Stimulated activated CD4-positive, alpha-beta T cell treated with anti-CD3 and anti-CD28 coated beads, TNF-alpha, amount 100 ng/mL, for 48 hours (primary cell): ENCODE results near the gene TAGLN2.
"Not testable (repeated sequence)": the region's sequence is repeated elsewhere in the genome, so short reads cannot be mapped to it uniquely, and the experiment has no call there.

Experiments
- DNase-seq, 3 donors: peaks; one replicate each; pipeline ENCODE4 v3.0.0-alpha.2; 2020; ENCODE audit warnings: low read depth in 3 of 3

The TAGLN2 gene

DNA sequence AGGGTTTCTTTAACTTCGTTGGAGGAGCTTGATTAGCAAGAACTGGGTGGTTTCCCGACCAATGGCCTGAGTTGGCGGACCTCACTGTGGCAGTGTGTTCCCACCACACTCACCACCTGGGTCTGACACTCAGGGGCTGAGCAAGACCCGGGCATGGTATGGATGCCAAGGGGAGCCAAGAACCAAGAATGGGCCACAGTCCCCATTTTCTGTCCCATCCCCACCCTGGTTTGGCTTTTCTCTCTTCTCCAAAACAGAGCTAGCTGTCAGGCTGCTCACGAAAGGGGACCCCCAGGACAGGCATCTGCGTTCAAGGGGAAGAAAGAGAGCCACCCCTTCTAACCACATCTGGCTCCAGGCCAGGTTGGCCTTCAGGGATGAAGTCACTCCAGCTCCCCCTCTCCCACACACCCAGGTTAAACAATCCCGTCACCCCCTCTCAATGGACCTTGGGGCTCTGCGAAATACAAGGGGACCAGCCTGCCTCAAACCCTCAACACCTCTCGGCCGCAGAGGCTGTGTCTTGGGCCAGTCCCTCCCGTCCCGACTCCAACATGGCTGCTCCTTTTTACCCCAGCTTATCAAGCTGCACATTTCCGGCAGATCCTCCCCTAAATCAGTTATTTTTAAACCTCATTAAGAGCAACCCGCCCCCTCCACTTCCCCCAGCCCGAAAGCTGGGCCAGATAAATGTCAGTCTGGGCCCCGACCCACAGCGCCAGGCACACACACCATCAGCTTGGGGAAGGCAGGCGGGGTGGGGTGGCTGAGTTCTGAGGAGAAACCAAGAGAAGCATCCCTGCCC lies 3.4 kb downstream of the TAGLN2 start:
- no peak for DNase-seq

DNA sequence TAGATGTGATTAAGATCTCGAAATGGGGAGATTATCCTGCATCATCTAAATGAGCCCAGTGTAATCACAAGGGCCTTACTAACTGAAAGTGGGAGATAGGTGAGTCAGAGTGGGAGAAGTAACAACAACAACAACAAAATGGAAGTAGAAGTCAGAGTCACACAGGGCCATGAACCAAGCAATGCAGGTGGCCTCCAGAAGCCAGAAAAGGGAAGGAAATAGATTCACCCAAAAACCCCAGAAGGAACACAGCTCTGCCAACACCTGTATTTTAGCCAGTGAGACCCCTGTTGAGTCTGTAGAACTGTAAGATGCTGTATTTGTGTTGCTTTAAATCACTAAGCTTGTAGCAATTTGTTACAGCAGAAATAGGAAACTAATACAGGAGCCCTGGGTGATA lies 4.1 kb downstream of the TAGLN2 start:
- no peak for DNase-seq

DNA sequence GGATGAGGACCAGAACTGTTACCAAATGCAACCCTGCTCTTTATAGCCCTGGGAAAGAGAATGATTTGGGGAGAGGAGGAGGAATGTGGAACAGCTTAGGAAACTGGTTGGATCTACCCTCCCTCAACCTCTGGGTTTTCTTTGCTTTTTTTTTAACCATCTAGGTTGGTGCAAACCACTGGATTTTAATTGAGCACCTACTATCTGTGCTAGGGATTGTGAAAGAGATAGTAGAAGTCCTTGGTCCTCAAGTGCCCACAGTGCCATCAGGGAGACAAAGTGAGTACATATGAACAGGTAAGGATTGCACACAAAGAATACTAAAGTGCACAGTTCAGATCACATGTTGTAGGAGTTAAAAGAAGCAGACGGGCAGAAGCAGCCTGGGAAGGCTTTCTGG lies 4.7 kb downstream of the TAGLN2 start:
- DNase-seq = no peak

DNA sequence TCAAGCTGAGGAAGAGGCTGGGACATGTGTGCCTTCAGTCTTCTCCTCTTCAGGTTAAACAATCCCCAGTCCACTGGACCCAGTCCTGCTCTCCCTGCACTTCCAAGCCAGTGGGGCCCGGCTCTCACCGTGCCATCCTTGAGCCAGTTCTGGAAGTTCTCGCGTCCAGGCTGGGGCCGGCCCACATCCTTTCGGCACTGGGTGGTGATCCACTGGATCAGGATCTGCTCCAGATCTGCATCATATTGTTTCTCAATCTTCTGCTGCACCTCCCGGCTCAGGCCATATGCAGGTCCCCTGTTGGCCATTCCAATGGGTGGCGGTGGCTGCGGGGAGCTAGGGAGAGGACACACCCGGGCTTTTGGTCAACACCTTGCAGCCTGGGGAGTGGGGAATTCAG lies 5.1 kb downstream of the TAGLN2 start:
- no peak for DNase-seq

DNA sequence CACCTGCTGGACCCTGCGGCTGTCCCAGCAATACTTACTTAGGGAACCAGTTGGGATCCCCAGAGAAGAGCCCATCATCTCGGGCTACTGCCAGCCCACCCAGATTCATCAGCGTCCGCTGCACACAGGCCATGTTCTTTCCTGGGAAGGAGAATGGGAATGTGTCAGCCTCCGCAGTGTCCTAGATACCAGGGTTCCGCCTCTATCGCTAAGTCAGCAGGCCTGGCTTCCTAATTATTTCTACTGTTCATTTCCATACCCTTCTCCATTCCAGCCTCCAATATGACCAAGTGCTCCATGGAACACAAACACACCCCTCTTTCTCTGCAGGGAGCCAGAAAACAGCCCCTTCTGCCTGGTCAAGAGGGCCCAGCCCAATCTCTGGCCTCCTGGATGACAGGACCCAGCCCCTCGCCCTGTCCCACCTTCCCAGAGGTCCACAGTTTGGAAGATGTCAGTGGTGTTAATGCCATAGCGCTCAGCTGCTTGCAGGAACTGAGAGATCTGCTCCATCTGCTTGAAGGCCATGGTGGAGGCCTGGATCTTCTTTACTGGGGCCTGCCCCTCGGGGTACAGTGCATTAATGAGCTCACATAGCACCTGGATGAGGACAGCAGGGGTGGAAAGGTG lies 6.0 kb downstream of the TAGLN2 start:
- no peak for DNase-seq

DNA sequence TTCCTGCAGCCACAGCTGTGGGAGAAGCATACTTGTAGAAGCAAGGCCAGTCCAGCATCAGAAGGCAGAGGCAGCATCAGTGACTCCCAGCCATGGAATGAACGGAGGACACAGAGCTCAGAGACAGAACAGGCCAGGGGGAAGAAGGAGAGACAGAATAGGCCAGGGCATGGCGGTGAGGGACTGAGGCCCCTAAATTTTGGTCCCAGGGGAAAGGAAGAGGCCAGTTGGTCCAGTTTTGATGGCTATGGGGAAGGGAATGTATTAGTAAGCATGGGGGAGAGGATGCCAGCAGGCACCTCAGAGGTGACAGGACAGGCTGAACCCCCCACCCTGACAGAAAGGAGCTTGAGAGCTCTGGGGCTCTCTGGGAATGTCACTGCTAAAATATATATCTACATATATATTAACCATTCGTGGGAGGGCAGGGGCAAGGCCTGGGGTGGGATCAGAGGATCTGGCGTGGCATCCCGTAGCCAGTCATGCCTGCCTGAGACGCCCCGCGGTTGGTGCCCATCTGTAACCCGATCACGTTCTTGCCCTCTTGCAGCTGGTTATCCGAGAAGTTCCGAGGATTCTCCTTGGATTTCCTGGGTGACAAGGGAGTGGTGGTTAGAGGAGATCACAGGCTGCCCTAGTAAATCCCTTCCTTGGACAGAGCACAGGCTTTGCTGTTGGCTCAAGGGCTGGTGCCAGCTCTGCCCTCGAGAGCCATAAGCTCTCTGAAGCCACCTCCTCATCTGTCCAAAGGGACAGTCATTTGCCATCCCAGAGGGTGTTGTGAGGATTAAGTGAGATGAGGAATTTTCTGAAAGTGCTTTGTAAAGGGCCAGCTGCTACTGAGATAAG lies 6.7 kb downstream of the TAGLN2 start:
- no peak for DNase-seq

DNA sequence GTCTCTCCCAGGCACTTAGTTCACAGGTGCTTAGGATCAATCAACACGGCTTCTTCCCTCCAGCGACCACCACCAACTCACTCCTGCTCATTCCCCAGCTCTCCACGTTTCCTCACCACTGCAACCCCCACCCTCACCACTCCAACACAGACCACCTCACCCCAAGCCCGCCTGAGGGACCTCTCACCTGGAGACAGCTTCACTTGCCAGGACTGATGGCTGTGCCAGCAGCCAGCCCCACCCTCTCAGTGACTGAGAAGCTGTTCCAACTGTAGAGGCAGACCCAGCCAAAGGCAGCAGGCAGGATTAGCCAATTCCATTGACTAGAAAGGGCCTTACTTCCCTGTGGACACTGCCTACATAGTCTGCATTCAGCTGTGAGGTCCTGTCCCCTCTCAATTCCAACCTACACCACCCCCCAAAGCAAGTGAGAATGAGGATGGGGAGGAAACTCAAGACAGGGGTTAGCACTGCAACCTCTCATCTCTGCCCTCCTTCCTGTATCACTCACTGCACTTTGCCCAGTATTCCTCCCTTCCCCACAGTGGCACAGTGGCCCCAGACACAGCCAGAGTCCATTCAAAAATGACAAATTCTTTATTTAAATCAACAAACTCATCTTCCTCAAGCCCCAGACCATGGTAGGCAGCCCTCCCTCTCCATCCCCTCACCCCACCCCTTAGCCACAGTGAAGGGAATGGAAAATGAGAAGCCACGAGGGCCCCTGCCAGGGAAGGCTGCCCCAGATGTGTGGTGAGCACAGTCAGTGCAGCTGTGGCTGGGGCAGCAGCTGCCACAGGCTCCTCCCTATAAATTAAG lies 7.6 kb downstream of the TAGLN2 start:
- DNase-seq = no peak

DNA sequence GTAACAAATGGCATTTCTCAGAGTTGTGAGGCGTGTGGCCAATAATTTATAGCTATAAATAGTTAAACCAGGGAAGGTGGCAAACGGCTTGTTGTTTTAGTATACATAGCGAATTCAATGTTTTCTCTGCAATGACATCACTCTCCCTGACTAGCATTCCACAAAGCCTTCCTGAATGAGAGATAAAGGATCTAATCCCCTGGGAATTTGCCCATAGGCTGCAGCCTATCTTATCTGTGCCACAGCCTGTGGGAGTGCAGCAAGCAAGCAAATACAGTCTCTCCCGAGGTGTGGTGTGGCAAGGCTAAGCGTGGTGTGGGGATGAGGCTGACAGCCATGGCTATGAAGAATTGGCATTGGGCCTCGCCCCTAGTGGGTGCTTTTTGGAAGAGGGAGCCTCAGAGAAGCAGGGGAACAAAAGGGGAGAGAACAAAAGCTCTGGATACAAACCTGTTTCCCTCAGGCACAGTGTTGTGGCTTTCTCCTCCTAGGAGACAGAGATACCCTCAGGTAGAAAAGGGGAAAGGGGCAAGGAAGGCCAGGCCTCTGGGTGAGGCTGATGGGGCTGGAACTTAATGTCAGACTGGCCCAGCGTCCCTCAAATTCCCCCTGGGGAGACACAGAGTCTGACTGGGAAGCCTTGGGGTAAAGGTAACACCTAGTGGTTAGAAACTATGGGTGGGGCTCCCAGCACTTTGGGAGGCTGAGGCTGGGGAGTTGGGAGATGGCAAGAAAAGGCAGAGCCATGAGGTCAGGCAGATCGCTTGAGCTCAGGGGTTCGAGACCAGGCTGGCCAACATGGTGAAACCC lies 8.9 kb downstream of the TAGLN2 start:
- no peak for DNase-seq

DNA sequence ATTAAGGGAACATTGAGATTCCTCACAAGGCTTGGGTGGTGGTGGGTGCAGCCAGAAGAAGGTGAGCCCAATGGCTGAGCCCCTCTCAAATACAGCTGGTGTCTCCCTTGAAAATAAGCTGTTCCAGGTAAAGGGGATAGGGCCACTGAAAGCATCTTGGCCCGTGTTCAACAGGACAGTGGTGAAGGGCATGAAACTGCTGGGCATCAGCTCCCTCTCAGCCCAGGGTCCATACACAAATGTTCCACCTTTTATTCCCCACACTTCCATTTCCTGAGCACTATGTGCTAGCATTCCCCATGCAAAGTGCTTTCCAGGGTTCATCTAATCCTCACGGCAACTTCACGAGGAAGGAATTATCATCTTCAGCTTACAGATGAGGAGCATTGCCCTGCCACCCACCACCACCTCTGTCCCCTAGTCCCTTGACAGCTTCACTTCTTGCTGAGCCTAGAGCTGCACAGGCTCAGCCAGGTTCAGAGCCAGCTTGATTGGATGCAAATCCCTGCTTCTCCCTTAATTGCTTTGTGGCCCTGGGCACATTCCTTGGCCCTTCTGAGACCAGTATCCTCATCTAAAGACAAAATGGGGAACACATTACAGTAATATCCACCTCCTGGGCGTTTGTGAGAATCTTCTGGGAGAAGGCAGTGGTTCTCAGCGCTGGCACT lies 9.6 kb downstream of the TAGLN2 start:
- DNase-seq = no peak

DNA sequence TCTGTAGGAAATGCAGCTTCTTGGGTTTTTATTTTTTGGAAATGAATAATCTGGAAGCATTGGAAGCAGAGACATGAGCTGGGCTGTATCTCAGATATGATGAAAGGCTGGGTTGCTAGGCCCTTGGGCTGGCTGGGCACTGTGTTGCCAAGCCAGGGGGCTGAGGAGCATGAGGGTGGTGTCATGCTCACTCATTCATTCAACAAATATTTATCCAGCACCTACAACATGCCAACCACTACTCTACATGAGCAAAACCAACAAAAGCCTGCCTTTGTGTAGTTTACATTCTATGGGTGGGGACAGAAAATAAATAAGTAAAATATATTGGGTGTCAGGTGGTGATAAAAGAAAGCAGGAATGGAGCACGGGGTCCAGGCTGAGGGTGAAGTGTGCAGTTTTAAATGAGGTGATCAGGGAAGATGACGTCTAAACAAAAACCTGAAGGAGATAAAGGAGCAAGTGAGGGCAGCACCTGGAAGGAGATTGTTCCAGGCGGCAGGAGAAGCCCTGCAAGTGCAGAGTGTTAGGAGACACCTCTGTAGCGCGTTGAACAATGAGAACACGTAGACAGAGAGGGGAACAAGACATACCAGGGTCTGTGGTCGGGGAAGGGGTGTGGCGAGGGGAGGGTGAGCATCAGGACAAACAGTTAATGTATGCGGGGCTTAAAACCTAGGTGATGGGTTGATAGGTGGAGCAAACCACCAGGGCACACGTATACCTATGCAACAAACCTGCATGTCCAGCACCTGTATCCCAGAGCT lies 10.9 kb downstream of the TAGLN2 start:
- DNase-seq = no peak

DNA sequence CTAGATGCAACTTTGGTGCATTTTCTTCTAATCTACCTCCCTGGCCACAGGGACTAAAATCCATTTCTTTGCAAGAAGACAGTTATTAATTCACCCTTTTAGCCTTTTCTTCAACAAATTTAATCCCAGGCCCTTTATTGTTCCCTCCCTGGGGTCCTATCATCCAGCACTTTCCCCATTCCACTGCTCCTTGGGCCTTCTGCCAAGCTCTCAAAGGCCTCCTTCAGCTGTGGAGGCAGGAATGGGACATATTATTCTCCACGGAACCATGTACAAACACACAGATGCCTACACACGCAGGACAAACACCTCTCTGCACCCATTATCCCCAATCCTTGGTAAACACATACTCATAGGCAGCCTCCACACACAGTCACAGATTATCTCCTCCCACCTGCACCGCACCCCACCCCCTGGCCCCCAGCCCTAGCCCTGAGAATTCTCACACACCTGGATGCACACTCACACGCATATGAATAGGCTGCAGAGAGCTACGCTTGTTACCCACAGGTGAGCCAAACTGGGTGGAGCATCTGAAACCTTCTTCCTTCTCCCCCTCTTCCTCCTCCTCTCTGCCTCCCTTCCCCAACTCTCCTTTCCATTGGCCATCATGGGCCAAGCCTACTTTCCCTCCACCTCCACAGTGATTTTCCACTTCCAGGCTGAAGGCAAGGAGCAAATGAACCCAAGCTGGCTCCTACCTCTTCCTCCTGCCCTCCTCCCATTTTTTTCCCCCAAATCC lies 11.7 kb downstream of the TAGLN2 start:
- no peak for DNase-seq

DNA sequence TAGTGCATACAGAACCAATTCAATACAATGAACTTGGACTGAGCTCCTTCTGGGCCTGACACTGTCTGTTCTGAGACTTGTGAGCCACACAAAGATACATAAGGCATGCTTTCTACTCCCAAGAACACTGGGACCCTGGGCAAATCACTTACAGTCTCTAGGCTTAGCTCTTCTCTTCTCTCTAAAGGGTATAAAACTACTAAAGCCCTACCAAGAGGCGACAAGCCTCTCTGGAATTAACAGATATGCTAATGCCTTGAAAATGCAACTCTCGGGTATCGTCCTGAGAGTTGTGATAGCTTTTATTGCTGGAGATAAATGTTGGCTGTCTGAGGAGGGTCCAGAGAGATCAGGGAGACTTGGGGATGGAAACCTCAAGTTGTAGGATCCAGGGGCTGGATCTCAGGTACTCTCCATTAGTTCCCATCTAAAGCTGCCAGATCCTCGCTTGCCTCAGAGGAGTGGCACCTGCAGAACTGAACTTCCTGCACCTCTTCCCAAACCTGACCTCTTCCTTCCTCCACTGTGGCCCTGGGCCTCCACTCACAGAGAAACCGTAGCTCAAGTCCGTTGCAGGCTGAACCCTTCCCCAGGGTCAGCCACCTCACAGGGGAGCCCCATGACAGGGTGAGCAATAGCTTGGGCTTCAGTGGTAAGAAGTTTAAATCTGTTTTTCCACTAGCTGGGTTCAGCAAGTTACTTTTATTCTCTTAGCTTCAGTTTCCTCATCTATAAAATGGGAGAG lies 13.8 kb downstream of the TAGLN2 start:
- DNase-seq = no peak

DNA sequence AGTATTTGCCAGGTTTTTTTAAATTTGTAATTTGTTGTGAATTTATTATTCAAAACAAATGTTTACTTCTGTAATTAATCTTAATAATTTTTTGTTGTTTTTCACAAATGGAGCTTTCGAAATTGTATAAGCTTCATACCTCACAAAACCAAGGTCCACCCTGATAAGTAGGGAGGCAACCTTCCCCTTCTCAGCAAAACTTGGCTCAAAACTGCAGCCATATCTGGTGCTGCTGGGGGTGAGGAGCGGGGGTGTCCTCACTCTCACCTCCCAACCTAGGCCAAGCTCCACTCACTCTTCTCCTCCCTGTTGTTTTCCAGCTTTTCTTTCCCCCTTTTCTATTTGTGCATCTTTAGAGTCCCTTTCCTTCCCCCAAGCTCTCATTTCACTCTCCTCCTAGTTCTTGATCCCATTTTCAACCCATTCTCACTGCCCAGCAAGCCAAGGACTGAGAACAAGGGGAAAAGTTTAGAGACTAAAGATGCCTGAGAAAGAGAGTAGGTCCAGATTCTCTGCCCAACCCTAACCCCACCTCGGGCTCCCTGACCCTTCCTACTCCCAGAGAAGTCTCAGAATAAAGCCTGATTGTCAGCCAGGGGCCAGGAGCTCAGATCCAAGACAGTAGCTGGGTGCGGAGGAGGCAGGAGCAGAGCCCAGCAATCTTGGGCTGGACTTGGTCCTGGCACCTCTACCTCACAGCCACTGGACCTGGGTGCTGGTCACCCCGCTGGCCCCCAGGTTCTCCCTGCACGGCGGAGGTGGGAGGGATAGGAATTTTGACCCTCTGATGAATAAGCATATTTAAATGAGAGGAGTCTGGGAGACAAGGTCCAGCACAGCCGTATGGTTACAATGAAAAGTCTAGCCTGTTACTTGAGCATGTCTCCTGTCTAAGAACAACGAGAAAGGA lies 17.0 kb downstream of the TAGLN2 start:
- DNase-seq = no peak

DNA sequence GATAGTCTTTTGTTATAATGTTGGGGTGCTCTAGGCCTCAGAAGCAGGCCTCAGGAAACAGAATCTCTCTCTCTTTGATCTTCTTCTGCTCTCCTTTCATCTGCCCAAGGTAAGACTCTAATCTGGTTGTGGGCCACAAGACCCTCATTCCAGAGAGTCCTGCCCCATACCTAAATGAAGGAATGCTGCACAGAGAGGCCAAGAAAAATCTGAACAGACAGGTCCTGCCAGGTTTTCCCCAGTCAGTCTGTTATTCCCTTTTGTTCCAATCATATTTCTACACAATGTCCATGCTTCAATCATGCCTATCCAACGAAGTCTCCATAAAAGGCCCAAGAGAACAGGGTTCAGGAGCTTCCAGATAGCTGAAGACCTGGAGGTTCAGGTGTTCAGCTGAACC lies 18.3 kb downstream of the TAGLN2 start:
- DNase-seq = no peak

DNA sequence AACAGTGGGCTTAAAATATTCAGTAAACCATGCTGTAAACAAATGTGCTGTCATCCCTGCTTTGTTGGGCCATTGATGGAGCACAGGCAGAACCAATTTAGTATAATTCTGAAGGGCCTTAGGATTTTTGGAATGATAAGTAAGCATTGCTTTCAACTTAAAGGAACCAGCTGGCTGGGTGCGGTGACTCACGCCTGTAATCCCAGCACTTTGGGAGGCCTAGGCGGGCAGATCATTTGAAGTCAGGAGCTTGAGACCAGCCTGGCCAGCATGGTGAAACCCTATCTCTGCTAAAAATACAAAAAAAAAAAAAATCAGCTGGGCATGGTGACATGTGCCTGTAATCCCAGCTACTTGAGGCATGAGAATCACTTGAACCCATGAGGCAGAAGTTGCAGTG lies 21.3 kb downstream of the TAGLN2 start:
- DNase-seq = not testable (repeated sequence)

DNA sequence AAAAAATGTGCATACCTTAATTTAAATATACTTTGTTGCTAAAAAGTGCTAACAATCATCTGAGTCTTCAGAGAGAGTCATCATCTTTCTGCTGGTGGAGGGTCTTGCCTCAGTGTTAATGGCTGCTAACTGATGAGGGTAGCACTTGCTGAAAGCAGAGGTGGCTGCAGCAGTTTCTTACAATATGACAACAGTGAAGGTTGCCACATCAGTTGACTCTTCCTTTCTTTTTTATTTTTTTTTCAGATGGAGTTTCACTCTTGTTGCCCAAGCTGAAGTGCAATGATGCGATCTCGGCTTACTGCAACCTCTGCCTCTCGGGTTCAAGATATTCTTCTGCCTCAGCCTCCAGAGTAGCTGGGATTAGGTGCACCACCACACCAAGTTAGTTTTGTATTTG lies 22.8 kb downstream of the TAGLN2 start:
- no peak for DNase-seq

DNA sequence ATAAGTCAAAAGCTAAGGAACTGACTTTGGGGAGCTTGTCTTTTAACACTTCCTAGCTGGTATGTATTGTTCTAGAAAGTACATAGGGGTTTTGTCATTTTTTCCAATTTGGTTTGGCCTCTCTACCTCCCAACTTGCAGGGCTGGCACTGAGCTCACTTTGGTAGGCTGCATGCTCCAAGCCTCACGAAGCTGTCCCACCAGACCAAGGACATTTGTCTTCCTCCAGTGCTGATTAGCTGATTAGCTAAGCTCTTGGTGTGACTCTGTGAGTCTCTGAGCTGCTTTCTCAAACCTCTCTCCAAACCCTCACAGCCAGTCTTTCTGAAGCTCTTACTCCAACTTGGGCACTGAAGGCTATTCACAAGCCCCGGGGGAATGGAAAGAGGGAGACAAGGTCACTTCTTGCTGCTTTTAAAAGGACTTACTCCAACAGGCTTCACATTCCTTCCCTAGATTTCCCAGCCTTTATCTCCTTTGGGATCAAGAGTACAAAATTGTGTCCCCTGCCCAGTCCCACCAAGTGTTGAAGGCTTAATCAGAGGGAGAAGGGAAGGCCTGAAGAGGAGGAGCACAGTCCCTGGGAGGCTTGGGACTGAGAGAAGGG lies 24.4 kb downstream of the TAGLN2 start:
- no peak for DNase-seq
